CD4-positive, alpha-beta T cell treated with Interleukin-12 subunit alpha and Interleukin-12 subunit beta, for 1 hour (primary cell): ENCODE results near the gene EOLA1.
"Not testable (repeated sequence)": the region's sequence is repeated elsewhere in the genome, so short reads cannot be mapped to it uniquely, and the experiment has no call there.

Source experiments
- DNase-seq: peaks from one replicate; pipeline ENCODE4 v3.0.0-alpha.2; 2020

Gene EOLA1

DNA sequence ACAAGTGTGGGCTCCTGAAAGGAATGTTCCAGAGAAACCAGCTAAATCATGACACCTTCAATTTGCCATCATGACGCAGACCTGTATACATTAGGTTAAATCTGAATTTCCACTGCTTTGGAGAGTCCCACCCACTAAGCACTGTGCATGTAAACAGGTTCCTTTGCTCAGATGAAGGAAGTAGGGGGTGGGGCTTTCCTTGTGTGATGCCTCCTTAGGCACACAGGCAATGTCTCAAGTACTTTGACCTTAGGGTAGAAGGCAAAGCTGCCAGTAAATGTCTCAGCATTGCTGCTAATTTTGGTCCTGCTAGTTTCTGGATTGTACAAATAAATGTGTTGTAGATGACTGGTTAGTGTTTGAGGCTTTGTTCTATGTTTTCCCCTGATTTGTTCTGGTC, 6.2 kb downstream of the EOLA1 start:
- not testable (repeated sequence) for DNase-seq

DNA sequence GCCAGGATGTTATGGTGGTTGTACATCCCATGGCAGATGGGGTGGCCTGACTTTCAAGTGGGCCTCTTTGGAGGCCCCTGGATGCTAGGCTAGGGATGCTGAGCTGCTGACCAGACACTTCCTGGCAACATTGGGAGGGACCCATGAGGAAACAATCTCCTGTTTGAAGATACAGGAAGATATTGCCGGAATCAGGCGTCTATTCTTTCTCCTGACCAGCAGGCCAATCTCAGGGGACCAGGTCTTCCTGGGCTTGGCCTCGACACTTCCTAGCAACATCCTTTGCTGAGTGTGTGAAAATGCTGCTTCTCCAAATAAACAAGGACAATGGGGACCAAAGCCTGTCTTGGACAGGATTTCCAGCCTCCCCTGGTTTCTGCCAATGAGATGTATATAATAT, 7.0 kb downstream of the EOLA1 start:
- DNase-seq: not testable (repeated sequence)

DNA sequence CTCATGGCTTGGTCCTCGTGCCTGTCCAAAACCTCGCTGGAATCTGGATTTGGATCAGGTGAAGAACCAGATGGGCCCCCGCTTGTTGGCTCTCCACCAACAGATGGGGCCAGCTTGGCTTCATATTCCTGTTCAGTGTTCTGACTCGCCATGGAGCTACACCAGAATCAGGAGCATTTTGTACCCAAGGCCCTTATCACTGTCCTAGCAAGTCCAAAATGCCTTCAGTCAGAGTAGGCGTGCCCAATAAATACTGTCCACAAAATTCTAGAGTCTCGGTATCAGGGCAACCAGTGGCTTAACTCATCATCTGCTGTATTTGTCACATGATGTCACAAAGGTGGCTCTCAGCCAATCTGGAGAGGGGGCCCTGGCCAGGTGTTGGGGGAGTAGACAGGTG, 8.9 kb downstream of the EOLA1 start, which contains the start of gene HSFX3:
TSS of gene HSFX3 (minus strand) at position 224 of the 400 bp plus-strand sequence. CDS start at position 152, 72 bp downstream.
- DNase-seq: not testable (repeated sequence)

- not testable (repeated sequence) for DNase-seq
Measured at GRCh38 chrX:149550454-149550853, 9.6 kb downstream of the EOLA1 start.

- DNase-seq: not testable (repeated sequence)
Measured at GRCh38 chrX:149551245-149551938, 10.6 kb downstream of the EOLA1 start.

DNA sequence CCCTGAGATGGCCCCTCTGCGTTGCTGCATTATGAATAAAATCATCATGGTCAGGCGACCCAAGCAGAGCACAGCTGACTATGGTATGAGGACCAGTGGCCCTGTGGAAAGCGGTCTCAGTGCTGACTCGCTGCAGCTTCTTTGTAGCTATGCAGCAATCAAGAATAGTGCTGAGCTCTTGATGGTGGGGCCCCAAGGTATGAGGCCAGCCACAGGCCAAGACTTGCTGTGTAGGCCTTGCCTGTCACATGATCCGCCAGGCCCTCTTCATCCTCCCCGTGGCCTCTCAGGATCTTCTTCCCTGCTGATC, 11.1 kb downstream of the EOLA1 start:
- DNase-seq: not testable (repeated sequence)

DNA sequence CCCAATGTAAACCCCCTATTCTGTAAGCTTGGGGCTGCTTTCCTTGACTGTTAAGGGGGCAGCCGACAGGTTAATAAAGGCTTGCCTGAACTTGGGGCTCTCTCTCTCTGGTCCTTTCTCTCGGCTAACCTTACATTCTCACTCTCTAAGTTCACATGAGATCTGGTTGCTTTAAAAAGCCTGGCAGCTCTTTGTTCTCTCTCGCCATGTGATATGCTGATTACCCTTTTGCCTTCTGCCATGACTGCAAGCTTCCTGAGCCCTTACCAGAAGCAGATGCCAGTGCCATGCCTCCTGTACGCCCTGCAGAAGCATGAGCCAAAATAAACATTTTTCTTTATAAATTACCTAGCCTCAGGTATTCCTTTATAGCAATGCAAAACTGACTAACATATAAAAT, 14.4 kb downstream of the EOLA1 start:
- DNase-seq: not testable (repeated sequence)

DNA sequence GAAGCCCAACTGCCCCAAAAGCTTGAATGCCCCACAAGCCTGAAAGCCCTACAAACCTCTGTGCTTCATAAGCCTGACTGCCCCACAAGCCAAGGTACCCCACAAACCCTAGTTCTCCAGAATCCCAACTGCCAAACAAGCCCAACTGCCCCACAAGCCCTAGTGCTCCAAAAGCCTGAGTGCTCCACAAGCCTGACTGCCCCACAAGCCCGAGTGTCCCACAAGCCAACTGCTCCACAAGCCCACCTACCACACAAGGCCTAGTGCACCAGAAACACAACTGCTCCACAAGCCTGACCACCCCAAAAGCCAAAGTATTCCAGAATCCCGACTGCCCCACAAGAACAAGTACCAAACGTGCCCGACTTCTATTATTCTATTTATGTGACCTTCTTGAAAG, 22.5 kb downstream of the EOLA1 start:
- no peak for DNase-seq

DNA sequence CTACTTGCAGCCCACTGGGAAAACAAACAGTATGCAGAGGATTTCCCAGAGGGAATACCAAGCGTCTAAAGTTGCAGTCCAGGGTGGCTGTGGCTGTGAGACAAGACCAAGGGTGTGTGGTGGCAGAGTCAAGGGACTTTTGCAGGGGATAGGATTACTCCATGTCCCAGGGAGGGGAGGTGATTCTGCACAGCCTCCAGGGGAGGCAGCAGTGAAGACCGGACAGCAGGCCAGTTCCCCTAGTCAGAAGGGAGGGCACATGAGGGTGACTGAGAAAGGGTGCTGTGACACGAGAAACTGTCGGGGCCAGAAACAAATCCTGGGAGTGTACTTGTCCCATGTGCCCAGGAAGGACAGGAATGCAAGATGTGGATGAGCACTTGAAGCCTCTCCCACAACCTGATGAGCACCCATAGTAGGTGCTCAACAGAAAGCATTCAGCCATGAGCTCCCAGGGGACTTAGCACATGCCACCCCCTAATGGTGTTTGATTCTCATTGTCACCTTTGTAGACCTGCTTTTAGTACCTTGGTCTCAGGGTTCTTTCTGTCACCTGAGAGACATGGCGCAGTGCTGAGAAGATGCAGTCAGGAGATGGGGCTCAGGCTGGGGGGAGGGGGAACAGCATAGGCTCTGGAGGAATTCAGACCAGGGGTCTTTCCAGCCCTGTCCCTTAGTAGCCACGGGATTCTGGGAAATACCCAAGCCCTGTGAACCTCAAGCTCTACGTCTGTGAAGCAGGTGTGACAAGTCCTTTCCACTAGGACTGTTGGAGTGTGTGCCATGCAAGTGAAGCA, 27.0 kb downstream of the EOLA1 start:
- DNase-seq: no peak

- DNase-seq: no peak
Measured at GRCh38 chrX:149568701-149569296, 28.0 kb downstream of the EOLA1 start.

DNA sequence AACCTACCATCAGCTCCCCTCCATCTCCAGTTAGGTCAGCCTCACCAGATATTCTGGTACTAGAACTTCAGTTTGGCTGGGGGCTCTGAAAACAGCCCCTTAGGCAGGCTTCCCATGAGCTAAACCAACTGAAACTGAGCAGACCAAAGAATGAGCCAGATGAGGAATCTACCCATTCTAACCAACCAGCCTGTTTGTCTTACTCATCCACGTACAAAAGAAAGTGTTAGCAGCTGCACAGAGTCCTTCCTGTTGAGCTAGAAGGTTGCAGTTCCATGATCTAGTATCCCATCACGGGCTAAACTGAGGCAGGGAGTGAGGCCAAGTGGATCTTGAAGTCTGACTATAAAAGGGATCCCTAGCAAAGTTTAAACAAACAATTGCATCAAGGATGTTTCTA, 29.0 kb downstream of the EOLA1 start:
- DNase-seq: no peak

DNA sequence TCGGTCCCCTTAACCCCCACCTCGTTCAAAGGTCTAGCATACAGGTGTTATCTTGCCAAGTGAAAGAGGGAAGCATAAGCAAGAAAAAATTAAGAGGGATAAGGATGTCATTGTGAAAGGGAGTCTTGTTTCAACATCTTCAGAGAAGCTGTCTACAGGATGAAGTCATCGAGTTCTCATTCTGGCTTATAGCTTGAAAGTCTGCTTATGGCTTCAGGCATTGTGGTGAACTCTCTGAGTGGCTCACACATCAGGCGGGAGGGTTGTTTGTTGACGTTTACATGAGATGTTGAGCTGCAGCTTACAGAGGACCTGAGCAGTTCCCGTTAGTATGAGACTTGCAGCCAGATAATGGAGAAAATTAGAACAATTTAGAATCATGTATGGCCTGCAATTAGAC, 29.9 kb downstream of the EOLA1 start:
- DNase-seq: no peak

DNA sequence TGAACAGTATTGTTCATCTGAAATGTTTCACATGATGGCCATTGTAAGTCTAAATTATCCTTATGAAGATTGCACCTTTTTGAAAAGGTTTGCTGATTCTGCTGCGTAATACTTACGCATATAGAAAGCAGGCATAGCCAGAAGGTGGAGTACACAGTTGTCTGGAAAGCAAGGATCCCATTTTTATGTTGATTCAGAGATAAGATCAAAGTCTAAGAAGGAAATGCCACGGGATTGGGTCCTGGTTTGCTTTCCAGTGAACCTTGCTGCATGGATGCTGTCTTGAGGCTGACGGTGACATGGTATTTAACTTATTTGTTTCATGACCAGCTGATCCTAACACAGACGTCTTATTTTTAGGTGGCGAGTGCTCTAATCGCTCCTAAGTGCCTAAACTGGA, 31.0 kb downstream of the EOLA1 start:
- DNase-seq: no peak

- DNase-seq: no peak
Measured at GRCh38 chrX:149572743-149573142, 31.9 kb downstream of the EOLA1 start.

GRCh38 chrX:149573456-149573855, 32.6 kb downstream of the EOLA1 start:
- DNase-seq: not testable (repeated sequence)

- not testable (repeated sequence) for DNase-seq
Measured at GRCh38 chrX:149585631-149586030, 44.8 kb downstream of the EOLA1 start.

DNA sequence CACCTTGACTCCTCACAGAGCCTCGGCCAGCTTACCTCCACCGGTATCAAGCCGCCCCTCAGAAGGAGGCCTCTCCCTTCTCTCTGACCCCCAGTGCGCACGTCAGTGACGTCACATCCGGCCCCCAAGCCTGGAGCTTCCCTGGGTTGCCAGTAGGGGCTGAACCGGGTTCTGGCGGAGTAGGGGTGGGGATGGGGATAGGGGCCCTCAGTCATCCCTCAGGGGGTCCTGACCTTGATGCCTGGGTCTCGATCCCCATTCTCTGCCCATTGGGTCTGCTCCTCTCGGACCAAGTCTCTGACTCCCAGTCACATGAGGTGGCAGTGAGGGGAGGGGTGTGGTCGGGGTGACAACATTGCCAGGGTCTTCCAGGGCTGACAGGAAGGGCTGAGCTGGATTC, 46.5 kb downstream of the EOLA1 start, which contains the start of gene MAGEA9B:
TSS of gene MAGEA9B (minus strand) at position 101 of the 400 bp plus-strand sequence. CDS start 4,280 bp downstream, outside the sequence.
- DNase-seq: not testable (repeated sequence)

GRCh38 chrX:149590993-149591392, 50.2 kb downstream of the EOLA1 start:
- not testable (repeated sequence) for DNase-seq

GRCh38 chrX:149595214-149595613, 54.4 kb downstream of the EOLA1 start, which contains the start of gene HSFX2:
TSS of gene HSFX2 (minus strand) at chrX:149595314. CDS start at chrX:149594700, 614 bp downstream.
- not testable (repeated sequence) for DNase-seq

- DNase-seq: not testable (repeated sequence)
Measured at GRCh38 chrX:149595943-149596342, 55.1 kb downstream of the EOLA1 start.
